ENCODE data around the gene PLIN5. TPM values are rescaled to one million over a fixed set of nuclear protein-coding genes. Genes with fewer than 3 reads are reported as not detected.

Gene PLIN5
- total and polyA plus RNA-seq, 5 donors, result 25.5 to 60.3 (median 29.4) TPM

GRCh38 chr19:4578552-4579248 is 43.7 kb upstream of the PLIN5 start:
- H3K4me1 ChIP-seq (ENCODE audit: control insufficient read depth, insufficient read depth, low read length), result no peaks in the 10 kb centered on the region
- ATAC-seq (no peak), DNase-seq (peak in 1 of 3 donors; percentile 40)
- no peak overlapping the region for H3K4me3 ChIP-seq (ENCODE audit: low read length)
- 64% methylated on average over 11 of the region's 11 CpGs for WGBS
- H3K9me3 ChIP-seq (ENCODE audit: control insufficient read depth, low read length), result no peaks in the 10 kb centered on the region
- intact Hi-C loops (cut with DNase I), result loop anchor here (5.0 kb wide), 2 partner anchors 54 to 59 kb away; partner anchors contain the start of gene TNFAIP8L1 (in 3 of the 4)
- no peak overlapping the region for H3K27ac ChIP-seq (ENCODE audit: low read length)
- no peaks in the 10 kb centered on the region for H3K27me3 ChIP-seq (ENCODE audit: control insufficient read depth, insufficient read depth)

GRCh38 chr19:4577020-4577782 is 42.2 kb upstream of the PLIN5 start:
- Histone ChIP-seq H3K4me1 (ENCODE audit: control insufficient read depth, insufficient read depth, low read length) (no peaks in the 10 kb centered on the region), H3K27me3 (ENCODE audit: control insufficient read depth, insufficient read depth) (no peaks in the 10 kb centered on the region), H3K27ac (ENCODE audit: low read length) (no peak overlapping the region), H3K9me3 (ENCODE audit: control insufficient read depth, low read length) (no peaks in the 10 kb centered on the region), H3K4me3 (ENCODE audit: low read length) (no peak overlapping the region)
- ATAC-seq, result no peak
- intact Hi-C loops (cut with DNase I), result loop anchor here (5.0 kb wide), 2 partner anchors 55 to 60 kb away; partner anchors contain the start of gene TNFAIP8L1 (in 3 of the 4)
- no peak for DNase-seq
- WGBS, result 85% methylated on average over 5 of the region's 5 CpGs

- Histone ChIP-seq H3K4me3 (ENCODE audit: low read length) (no peak overlapping the region), H3K4me1 (ENCODE audit: control insufficient read depth, insufficient read depth, low read length) (no peaks in the 10 kb centered on the region), H3K9me3 (ENCODE audit: control insufficient read depth, low read length) (no peaks in the 10 kb centered on the region), H3K27ac (ENCODE audit: low read length) (no peak overlapping the region), H3K27me3 (ENCODE audit: control insufficient read depth, insufficient read depth) (no peaks in the 10 kb centered on the region)
- DNase-seq (peak; percentile 68 to 87 (median 86)), ATAC-seq (peak in 1 of 2 donors; percentile 66)
- intact Hi-C loops (cut with DNase I), result loop anchor here (5.0 kb wide), 2 partner anchors 56 to 61 kb away; partner anchors contain the start of gene TNFAIP8L1 (in 3 of the 4)
- 61% methylated on average over 17 of the region's 17 CpGs for WGBS
Measured at GRCh38 chr19:4576016-4576933, 41.3 kb upstream of the PLIN5 start.

GRCh38 chr19:4575267-4576015 is 40.4 kb upstream of the PLIN5 start:
- H3K27me3 ChIP-seq (ENCODE audit: control insufficient read depth, insufficient read depth), result no peaks in the 10 kb centered on the region
- 20% methylated on average over 19 of the region's 19 CpGs for WGBS
- peak; percentile 78 to 84 (median 83) for DNase-seq
- peak overlapping the region; percentile 20 for H3K27ac ChIP-seq (ENCODE audit: low read length)
- H3K4me3 ChIP-seq (ENCODE audit: low read length), result no peak overlapping the region
- intact Hi-C loops (cut with DNase I), result loop anchor here (5.0 kb wide), 2 partner anchors 57 to 62 kb away; partner anchors contain the start of gene TNFAIP8L1 (in 3 of the 4)
- ATAC-seq, result peak; percentile 56 to 83
- H3K9me3 ChIP-seq (ENCODE audit: control insufficient read depth, low read length), result no peaks in the 10 kb centered on the region
- H3K4me1 ChIP-seq (ENCODE audit: control insufficient read depth, insufficient read depth, low read length), result no peaks in the 10 kb centered on the region

GRCh38 chr19:4573682-4574081 is 38.7 kb upstream of the PLIN5 start:
- Histone ChIP-seq H3K27ac (ENCODE audit: low read length) (no peak overlapping the region), H3K27me3 (ENCODE audit: control insufficient read depth, insufficient read depth) (no peaks in the 10 kb centered on the region), H3K4me1 (ENCODE audit: control insufficient read depth, insufficient read depth, low read length) (no peaks in the 10 kb centered on the region), H3K4me3 (ENCODE audit: low read length) (no peak overlapping the region), H3K9me3 (ENCODE audit: control insufficient read depth, low read length) (no peaks in the 10 kb centered on the region)
- intact Hi-C loops (cut with DNase I), result no loop called here
- WGBS, result 77% methylated on average over 6 of the region's 6 CpGs
- DNase-seq (no peak), ATAC-seq (no peak)

GRCh38 chr19:4571305-4571917 is 36.4 kb upstream of the PLIN5 start:
- intact Hi-C loops (cut with DNase I), result no loop called here
- H3K27ac ChIP-seq (ENCODE audit: low read length), result no peak overlapping the region

GRCh38 chr19:4570916-4571304 is 35.9 kb upstream of the PLIN5 start:
- no peaks in the 10 kb centered on the region for H3K27me3 ChIP-seq (ENCODE audit: control insufficient read depth, insufficient read depth)
- 95% methylated on average over 5 of the region's 5 CpGs for WGBS
- intact Hi-C loops (cut with DNase I), result no loop called here
- H3K27ac ChIP-seq (ENCODE audit: low read length), result no peak overlapping the region
- H3K9me3 ChIP-seq (ENCODE audit: control insufficient read depth, low read length), result no peaks in the 10 kb centered on the region
- no peaks in the 10 kb centered on the region for H3K4me1 ChIP-seq (ENCODE audit: control insufficient read depth, insufficient read depth, low read length)
- no peak for ATAC-seq
- no peak overlapping the region for H3K4me3 ChIP-seq (ENCODE audit: low read length)
- DNase-seq, result no peak

More at GRCh38 chr19:4571305-4571917, 36.4 kb upstream of the PLIN5 start:
- 41% methylated on average over 22 of the region's 22 CpGs for WGBS
- ATAC-seq, result no peak
- H3K27me3 ChIP-seq (ENCODE audit: control insufficient read depth, insufficient read depth), result no peaks in the 10 kb centered on the region
- H3K9me3 ChIP-seq (ENCODE audit: control insufficient read depth, low read length), result no peaks in the 10 kb centered on the region
- DNase-seq, result peak in 1 of 3 donors; percentile 39
- H3K4me3 ChIP-seq (ENCODE audit: low read length), result no peak overlapping the region
- no peaks in the 10 kb centered on the region for H3K4me1 ChIP-seq (ENCODE audit: control insufficient read depth, insufficient read depth, low read length)

GRCh38 chr19:4570402-4570801 is 35.4 kb upstream of the PLIN5 start:
- no peak for ATAC-seq
- Histone ChIP-seq H3K4me3 (ENCODE audit: low read length) (no peak overlapping the region), H3K9me3 (ENCODE audit: control insufficient read depth, low read length) (no peaks in the 10 kb centered on the region), H3K4me1 (ENCODE audit: control insufficient read depth, insufficient read depth, low read length) (no peaks in the 10 kb centered on the region), H3K27ac (ENCODE audit: low read length) (no peak overlapping the region), H3K27me3 (ENCODE audit: control insufficient read depth, insufficient read depth) (no peaks in the 10 kb centered on the region)
- DNase-seq, result no peak
- intact Hi-C loops (cut with DNase I), result no loop called here
- WGBS, result 91% methylated on average over 11 of the region's 11 CpGs

- intact Hi-C loops (cut with DNase I), result no loop called here
- H3K4me1 ChIP-seq (ENCODE audit: control insufficient read depth, insufficient read depth, low read length), result no peaks in the 10 kb centered on the region
Measured at GRCh38 chr19:4568886-4569285, 33.9 kb upstream of the PLIN5 start.

More at GRCh38 chr19:4568886-4569285, 33.9 kb upstream of the PLIN5 start:
- no peaks in the 10 kb centered on the region for H3K9me3 ChIP-seq (ENCODE audit: control insufficient read depth, low read length)
- no peaks in the 10 kb centered on the region for H3K27me3 ChIP-seq (ENCODE audit: control insufficient read depth, insufficient read depth)
- 81% methylated on average over 7 of the region's 7 CpGs for WGBS
- H3K4me3 ChIP-seq (ENCODE audit: low read length), result no peak overlapping the region
- no peak overlapping the region for H3K27ac ChIP-seq (ENCODE audit: low read length)
- DNase-seq (no peak), ATAC-seq (no peak)
